Measurements from ENCODE around the gene TBXA2R.
A peak's percentile ranks its signal among the peaks of the same experiment; 100 is the strongest.
"Not testable (repeated sequence)": the region's sequence is repeated elsewhere in the genome, so short reads cannot be mapped to it uniquely, and the experiment has no call there.

TBXA2R gene

GRCh38 chr19:3575260-3575741 lies 31.4 kb downstream of the TBXA2R start:
- Histone ChIP-seq H3K9me3 (ENCODE audit: control insufficient read depth, low read length) (no peaks in the 10 kb centered on the region), H3K36me3 (ENCODE audit: control insufficient read depth, insufficient read depth, low read length) (peaks cover 20% of the 10 kb centered on the region), H3K4me3 (ENCODE audit: extremely low read depth, insufficient read depth, low read length, poor library complexity, severe bottlenecking) (no peak overlapping the region), H3K27ac (ENCODE audit: low read depth, low read length, severe bottlenecking) (no peak overlapping the region), H3K4me1 (ENCODE audit: control insufficient read depth, insufficient read depth, low read length, poor library complexity, severe bottlenecking) (peaks cover 25% of the 10 kb centered on the region)
- 83 to 93% methylated on average over 12 to 19 of the region's 19 CpGs for WGBS, 2 experiments (ENCODE audit: insufficient coverage in 2 of 2)

GRCh38 chr19:3573858-3574637 lies 32.6 kb downstream of the TBXA2R start:
- H3K36me3 ChIP-seq (ENCODE audit: control insufficient read depth, insufficient read depth, low read length) = peaks cover 20% of the 10 kb centered on the region
- no peak overlapping the region for H3K27ac ChIP-seq (ENCODE audit: low read depth, low read length, severe bottlenecking)
- peaks cover 19% of the 10 kb centered on the region for H3K4me1 ChIP-seq (ENCODE audit: control insufficient read depth, insufficient read depth, low read length, poor library complexity, severe bottlenecking)
- peak overlapping the region; percentile 92 for H3K4me3 ChIP-seq (ENCODE audit: extremely low read depth, insufficient read depth, low read length, poor library complexity, severe bottlenecking)
- WGBS, 2 experiments (ENCODE audit: insufficient coverage in 2 of 2) = 62 to 66% methylated on average over 43 to 51 of the region's 55 CpGs
- H3K9me3 ChIP-seq (ENCODE audit: control insufficient read depth, low read length) = no peaks in the 10 kb centered on the region

GRCh38 chr19:3573162-3573857 lies 33.4 kb downstream of the TBXA2R start:
- Histone ChIP-seq H3K4me1 (ENCODE audit: control insufficient read depth, insufficient read depth, low read length, poor library complexity, severe bottlenecking) (peaks cover 16% of the 10 kb centered on the region), H3K9me3 (ENCODE audit: control insufficient read depth, low read length) (no peaks in the 10 kb centered on the region), H3K36me3 (ENCODE audit: control insufficient read depth, insufficient read depth, low read length) (peaks cover 20% of the 10 kb centered on the region), H3K27ac (ENCODE audit: low read depth, low read length, severe bottlenecking) (peak overlapping the region; percentile 66), H3K4me3 (ENCODE audit: extremely low read depth, insufficient read depth, low read length, poor library complexity, severe bottlenecking) (peak overlapping the region; percentile 92)
- 1% methylated on average over 36 to 58 of the region's 60 CpGs for WGBS, 2 experiments (ENCODE audit: insufficient coverage in 2 of 2)

- Histone ChIP-seq H3K4me1 (ENCODE audit: control insufficient read depth, insufficient read depth, low read length, poor library complexity, severe bottlenecking) (peaks cover 16% of the 10 kb centered on the region), H3K36me3 (ENCODE audit: control insufficient read depth, insufficient read depth, low read length) (peaks cover 20% of the 10 kb centered on the region), H3K4me3 (ENCODE audit: extremely low read depth, insufficient read depth, low read length, poor library complexity, severe bottlenecking) (peak within 1 kb of the TSS; percentile 92), H3K9me3 (ENCODE audit: control insufficient read depth, low read length) (no peaks in the 10 kb centered on the region), H3K27ac (ENCODE audit: low read depth, low read length, severe bottlenecking) (peak within 1 kb of the TSS; percentile 66)
- WGBS, 2 experiments (ENCODE audit: insufficient coverage in 2 of 2) = 0 to 1% methylated on average over 2 to 14 of the region's 30 CpGs
Measured at GRCh38 chr19:3572855-3573161, 33.9 kb downstream of the TBXA2R start, which contains the start of gene HMG20B. Gene HMG20B, plus strand, starts transcription at chr19:3572944. Its CDS starts 366 bp downstream, at chr19:3573310.

- peaks cover 20% of the 10 kb centered on the region for H3K36me3 ChIP-seq (ENCODE audit: control insufficient read depth, insufficient read depth, low read length)
- H3K27ac ChIP-seq (ENCODE audit: low read depth, low read length, severe bottlenecking) = peak overlapping the region; percentile 36
- H3K9me3 ChIP-seq (ENCODE audit: control insufficient read depth, low read length) = no peaks in the 10 kb centered on the region
- H3K4me3 ChIP-seq (ENCODE audit: extremely low read depth, insufficient read depth, low read length, poor library complexity, severe bottlenecking) = peak overlapping the region; percentile 92
- WGBS, 2 experiments (ENCODE audit: insufficient coverage in 2 of 2) = 4 to 9% methylated on average over 28 to 45 of the region's 48 CpGs
- H3K4me1 ChIP-seq (ENCODE audit: control insufficient read depth, insufficient read depth, low read length, poor library complexity, severe bottlenecking) = peaks cover 16% of the 10 kb centered on the region
Measured at GRCh38 chr19:3572132-3572854, 34.4 kb downstream of the TBXA2R start.

- Histone ChIP-seq H3K9me3 (ENCODE audit: control insufficient read depth, low read length) (no peaks in the 10 kb centered on the region), H3K4me3 (ENCODE audit: extremely low read depth, insufficient read depth, low read length, poor library complexity, severe bottlenecking) (no peak overlapping the region), H3K27ac (ENCODE audit: low read depth, low read length, severe bottlenecking) (no peak overlapping the region), H3K36me3 (ENCODE audit: control insufficient read depth, insufficient read depth, low read length) (peaks cover 15% of the 10 kb centered on the region), H3K4me1 (ENCODE audit: control insufficient read depth, insufficient read depth, low read length, poor library complexity, severe bottlenecking) (peaks cover 6% of the 10 kb centered on the region)
- WGBS, 2 experiments (ENCODE audit: insufficient coverage in 2 of 2) = 87 to 93% methylated on average over 4 to 7 of the region's 7 CpGs
Measured at GRCh38 chr19:3570606-3571011, 36.1 kb downstream of the TBXA2R start.

GRCh38 chr19:3570042-3570441 lies 36.6 kb downstream of the TBXA2R start:
- not testable (repeated sequence) for H3K9me3 ChIP-seq (ENCODE audit: control insufficient read depth, low read length); H3K4me3 ChIP-seq (ENCODE audit: extremely low read depth, insufficient read depth, low read length, poor library complexity, severe bottlenecking); H3K27ac ChIP-seq (ENCODE audit: low read depth, low read length, severe bottlenecking); H3K4me1 ChIP-seq (ENCODE audit: control insufficient read depth, insufficient read depth, low read length, poor library complexity, severe bottlenecking); H3K36me3 ChIP-seq (ENCODE audit: control insufficient read depth, insufficient read depth, low read length)
- no CpG with 5 or more reads among the region's 11 CpGs for WGBS, 2 experiments (ENCODE audit: insufficient coverage in 2 of 2)

GRCh38 chr19:3565139-3565538 lies 41.5 kb downstream of the TBXA2R start:
- Histone ChIP-seq H3K27ac (ENCODE audit: low read depth, low read length, severe bottlenecking) (peak overlapping the region; percentile 57), H3K4me3 (ENCODE audit: extremely low read depth, insufficient read depth, low read length, poor library complexity, severe bottlenecking) (no peak overlapping the region), H3K9me3 (ENCODE audit: control insufficient read depth, low read length) (no peaks in the 10 kb centered on the region), H3K36me3 (ENCODE audit: control insufficient read depth, insufficient read depth, low read length) (no peaks in the 10 kb centered on the region), H3K4me1 (ENCODE audit: control insufficient read depth, insufficient read depth, low read length, poor library complexity, severe bottlenecking) (peaks cover 6% of the 10 kb centered on the region)
- 80 to 84% methylated on average over 13 to 19 of the region's 19 CpGs for WGBS, 2 experiments (ENCODE audit: insufficient coverage in 2 of 2)

- no peak overlapping the region for H3K27ac ChIP-seq (ENCODE audit: low read depth, low read length, severe bottlenecking)
- H3K4me1 ChIP-seq (ENCODE audit: control insufficient read depth, insufficient read depth, low read length, poor library complexity, severe bottlenecking) = peaks cover 6% of the 10 kb centered on the region
- H3K4me3 ChIP-seq (ENCODE audit: extremely low read depth, insufficient read depth, low read length, poor library complexity, severe bottlenecking) = no peak overlapping the region
- H3K9me3 ChIP-seq (ENCODE audit: control insufficient read depth, low read length) = no peaks in the 10 kb centered on the region
- WGBS, 2 experiments (ENCODE audit: insufficient coverage in 2 of 2) = 90 to 96% methylated on average over 10 to 12 of the region's 17 CpGs
- H3K36me3 ChIP-seq (ENCODE audit: control insufficient read depth, insufficient read depth, low read length) = no peaks in the 10 kb centered on the region
Measured at GRCh38 chr19:3563709-3564524, 42.8 kb downstream of the TBXA2R start.
